Measurements from ENCODE around the gene PHF2.

Gene PHF2

DNA sequence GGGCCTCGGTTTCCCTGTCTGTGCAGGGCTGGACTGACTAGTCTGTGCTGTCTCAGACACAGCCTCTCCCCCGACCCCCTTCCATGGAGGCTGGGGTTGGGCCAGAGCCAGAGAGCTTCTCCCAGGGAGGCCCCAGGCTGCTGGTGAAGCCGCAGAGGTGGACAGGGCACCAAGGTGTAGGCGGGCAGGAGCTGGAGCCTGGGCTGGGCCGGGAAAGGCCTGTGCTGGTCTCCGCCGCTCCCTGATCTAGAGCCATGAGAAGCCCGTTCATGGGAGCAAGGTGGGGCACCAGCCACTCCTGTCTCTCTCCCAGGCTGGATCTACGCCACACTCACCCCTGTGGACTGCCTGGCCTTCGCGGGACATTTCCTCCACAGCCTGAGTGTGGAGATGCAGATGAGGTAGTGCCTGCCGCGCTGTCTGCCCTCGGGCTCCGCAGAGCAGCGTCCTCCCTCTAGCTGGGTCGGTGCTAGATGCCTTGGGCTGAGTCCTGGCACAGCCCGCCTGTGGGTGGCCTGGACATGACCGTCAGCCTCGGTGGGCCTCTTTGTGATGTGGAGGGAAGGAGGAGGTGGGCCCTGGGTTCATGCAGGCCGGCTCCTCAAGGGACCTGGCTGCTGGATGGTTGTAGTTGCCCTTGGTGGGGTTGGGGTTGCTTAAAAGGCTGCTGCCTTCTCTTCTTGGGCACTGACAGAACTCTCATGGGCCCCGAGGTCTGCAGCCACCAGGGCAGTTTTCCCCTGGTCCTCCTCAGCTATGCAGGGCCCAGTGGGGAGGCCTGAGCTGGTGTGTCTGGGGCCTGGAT, 79.4 kb downstream of the PHF2 start:
- peak; percentile 18 for DNase-seq

DNA sequence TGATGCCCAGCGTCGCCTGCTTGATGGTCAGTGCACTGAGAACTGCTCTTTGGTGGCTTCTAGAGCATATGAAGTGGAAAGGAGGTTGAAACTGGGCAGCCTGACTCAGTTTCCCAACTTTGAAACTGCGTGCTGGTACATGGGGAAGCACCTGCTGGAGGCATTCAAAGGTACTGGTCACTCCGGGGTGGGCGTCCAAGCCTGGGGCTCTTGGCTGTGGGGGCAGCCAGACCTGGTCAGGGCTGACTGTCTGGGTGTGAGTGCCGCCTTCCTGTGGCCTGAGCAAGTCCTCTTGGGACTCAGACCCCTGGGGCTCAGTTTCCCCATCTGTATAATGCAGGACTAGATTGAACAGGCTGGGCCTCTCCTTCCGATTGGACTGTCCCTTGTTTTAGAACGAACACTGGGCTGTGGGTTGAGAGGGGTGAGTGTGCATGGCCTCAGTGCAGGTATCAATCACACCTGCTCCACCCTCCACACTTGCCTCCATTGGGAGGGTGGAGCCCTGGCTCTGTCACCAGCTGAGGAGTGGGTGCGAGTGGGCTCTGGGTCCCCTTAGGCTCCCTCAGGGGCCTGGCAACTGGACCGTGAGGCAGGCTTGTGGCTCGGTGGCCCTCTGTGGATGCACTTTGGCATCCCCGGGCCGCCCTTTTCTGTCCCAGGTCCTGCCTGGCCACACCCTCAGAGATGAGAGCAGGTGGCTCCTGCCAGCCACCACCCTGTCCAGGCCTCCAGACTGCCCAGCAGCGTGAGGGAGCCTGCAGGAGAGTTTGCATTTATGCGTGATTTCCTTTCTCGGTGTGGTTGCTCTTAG, 80.2 kb downstream of the PHF2 start:
- DNase-seq = peak; percentile 11

DNA sequence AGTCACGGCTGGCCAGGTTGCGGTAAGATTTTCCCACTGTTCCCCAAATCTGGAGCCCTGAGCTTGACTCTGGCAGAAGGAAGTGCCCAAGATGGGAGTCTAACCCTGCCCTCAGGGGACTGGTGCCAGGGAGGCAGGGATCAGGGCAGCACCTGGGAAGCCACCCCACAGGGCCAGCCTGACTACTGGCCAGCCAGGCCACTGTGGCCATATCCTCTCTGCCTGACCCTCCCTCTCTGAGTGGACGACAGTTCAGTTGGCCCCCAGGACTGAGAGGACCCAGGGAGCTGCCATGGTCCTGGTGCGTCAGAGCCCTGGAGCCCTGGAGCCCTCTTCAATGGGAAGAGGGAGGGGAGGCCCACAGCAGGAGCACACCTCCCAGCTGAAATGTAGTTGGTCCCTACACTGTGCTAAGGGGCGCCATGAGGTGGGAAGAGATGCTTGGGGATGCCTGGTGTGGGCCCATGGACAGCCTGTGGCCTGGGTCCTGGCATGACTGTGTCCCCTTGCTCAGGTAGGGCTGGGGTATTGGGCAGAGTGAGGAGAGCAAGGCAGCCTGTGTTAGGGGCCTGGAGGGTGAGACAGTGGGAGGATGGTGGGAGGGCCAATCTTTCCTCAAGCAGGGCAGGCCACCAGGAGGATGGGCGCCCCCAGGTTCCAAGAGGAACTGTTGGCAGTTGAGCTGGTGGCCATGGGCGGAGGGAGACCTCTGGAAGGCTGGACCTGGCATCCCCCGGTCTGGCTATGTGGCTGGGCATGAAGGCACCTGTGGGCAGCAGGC, 81.1 kb downstream of the PHF2 start:
- DNase-seq = peak; percentile 15

DNA sequence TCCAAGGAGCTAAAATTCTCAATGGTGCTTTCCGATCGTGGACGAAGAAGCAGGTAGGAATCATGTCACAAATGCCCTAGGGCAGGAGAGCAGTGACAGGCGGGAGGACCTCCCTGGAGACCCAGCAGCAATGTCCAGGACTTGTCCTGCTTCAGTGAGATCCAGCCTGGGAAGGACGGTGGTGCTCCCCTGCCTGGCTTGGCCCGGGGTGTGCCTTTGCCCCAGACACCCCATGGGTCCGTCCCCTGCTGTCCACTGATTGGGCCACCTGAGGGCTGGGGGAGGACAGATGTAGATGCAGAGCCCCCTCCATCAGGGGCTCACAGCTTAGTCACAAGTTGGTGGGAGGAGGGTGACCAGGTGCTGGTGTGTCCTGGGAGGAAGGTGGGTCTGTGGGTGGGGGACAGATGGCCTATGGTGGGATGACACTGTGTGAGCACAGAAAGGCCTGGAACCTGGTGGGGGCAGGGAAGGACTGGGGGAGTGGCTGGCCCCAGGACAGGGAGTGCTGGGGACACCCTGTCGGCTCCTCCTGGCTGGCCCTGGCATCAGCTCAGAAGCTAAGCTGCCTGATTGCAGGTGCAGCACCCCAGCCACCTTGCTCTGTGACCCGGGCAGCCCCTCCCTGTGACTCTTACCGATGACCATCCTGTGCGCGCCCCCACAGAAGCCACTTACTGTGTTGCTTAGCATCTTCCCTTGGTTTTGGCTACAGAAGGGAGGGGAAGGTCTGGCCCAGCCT, 82.0 kb downstream of the PHF2 start:
- peak; percentile 11 for DNase-seq

DNA sequence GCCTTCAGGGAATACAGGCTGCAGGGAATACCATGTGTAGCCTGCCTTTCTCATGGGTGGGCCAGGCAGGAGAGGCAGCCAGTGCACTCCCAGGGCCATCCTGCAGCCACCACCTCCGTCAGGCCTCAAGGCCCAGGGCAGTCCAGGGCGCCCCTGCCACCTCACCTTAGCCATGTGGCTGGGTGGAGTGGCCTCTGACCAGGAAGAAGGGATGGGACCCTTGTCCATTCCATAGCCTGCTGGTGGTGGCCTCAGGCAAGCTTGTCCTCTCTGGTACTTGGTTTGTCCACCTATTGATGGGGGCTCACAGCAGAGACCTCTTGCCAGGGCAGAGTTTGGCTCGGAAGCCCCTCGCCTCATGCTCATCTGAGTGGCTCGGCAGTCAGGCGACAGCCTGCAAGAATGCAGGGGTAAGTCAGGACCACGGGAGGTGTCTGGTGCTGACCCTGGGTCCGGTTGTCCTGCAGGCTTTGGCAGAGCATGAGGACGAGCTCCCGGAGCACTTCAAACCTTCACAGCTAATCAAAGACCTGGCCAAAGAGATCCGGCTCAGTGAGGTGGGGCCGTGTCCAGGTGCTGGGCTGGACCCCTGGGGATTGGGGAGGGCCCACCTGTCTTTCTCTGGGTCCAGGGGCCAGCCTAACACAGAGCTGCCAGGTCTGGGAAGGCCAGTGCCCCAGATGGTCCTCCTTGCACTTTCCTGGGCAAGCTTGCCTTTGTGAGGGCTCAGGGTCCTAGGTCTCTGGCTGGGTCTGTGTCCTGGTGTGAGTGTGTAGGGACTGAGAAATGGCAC, 82.9 kb downstream of the PHF2 start:
- DNase-seq = peak; percentile 13

DNA sequence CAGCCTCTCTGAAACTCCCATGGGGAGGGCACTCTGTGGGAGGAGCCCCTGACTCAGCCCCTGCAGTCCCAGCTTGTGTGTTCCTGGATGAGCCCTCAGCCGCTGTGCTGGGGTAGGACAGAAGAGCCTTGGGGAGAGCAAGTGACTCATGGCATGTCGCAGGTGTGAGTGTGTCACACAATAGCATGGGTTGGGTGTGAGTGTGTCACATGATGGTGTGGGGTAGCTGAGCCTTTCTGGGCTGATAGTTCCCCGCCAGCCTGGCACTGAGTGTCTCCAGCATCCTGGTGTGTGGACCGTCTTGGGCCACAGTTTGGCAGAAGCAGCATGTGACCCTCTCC, 83.4 kb downstream of the PHF2 start:
- DNase-seq = peak; percentile 10

DNA sequence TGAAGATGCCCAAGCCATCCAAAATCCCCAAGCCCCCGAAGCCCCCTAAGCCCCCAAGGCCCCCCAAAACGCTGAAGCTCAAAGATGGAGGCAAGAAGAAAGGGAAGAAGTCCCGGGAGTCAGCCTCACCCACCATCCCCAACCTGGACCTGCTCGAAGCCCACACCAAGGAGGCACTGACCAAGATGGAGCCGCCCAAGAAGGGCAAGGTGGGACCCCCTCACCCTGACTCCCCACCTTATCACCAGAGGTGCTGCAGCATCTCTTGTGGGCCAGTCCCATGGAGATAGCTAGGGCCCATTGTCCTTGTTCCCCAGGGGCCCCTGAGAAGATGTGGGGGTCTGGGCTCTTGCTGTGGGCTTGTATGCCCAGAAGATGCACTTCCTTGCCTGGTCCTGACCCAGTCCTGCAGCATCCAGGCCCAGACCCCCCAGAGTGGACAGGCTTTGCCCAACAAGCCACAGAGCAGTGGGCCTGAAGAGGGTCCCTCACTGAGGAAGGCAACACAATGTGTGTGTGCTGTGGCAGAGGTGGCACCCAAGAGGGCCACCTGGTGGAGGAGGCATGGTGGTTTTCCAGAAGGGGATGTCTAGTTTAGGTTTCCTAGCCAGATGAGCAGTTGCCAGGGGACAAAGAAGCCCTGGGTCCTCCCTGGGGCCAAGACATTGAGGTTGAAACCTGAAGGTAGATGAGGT, 84.1 kb downstream of the PHF2 start:
- peak; percentile 11 for DNase-seq

DNA sequence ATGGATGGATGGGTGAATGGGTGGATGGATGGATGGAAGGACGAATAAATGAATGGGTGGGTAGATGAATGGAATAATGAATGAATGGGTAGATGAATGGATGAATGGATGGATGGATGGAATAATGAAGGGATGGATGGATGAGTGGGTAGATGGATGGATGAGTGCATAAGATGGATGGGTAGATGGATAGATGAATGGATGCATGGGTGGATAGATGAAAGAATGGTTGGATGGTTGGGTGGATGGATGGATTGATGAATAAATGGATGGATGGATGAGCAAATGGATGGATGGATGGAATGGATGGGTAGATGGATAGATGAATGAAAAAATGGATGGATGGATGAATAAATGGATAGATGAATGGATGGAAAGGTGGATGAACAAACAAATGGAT, 85.2 kb downstream of the PHF2 start:
- no peak for DNase-seq

DNA sequence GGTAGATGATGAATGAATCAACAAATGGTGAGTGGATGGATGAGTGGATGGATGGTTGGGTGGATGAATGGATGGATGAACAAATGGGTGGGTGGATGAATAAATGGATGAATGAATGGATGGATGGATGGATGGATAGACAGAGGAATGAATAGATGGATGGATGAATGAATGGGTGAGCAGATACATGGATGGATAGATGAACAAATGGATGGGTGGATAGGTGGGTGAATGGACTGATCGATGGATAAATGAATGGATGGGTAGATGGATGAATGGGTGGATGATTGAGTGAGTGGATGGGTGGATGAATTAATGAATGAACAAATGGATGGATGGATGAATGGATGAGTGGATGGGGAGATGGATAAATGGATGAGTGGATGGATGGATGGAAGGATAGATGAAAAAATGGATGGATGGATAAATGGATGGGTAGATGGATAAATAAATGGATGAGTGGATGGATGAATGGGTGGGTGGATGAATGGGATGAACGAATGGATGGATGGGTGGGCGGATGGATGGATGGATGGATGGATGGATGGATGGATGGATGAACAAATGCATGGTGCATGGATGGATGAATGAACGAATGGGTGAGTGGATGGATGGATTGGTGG, 85.7 kb downstream of the PHF2 start:
- no peak for DNase-seq

DNA sequence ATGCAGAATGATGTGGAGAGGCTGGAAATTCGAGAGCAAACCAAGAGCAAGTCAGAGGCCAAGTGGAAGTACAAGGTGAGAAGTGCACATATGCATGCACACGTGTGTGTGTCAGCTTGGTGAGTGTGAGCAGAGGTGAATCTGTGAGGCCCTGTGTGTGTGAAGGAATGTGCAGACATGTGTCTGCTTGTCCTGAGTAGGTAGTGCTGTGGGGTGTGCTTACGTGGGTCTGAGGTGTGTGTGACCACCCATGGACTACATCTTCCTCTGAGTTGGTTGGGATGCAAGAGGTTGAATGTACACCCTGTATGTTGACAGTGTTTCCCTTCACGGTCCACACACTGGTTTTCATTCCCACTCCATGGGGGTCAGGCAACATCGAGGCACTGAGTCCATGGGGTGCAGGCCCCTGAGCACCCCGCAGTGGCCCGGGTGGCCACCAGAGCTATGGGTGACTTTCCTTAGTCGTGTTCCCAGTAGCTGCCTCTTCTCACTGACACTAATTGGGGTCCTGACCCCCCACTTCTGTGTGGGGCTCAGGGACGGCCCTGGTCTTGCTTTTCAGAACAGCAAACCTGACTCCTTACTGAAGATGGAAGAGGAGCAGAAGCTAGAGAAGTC, 86.7 kb downstream of the PHF2 start:
- DNase-seq = peak; percentile 6

DNA sequence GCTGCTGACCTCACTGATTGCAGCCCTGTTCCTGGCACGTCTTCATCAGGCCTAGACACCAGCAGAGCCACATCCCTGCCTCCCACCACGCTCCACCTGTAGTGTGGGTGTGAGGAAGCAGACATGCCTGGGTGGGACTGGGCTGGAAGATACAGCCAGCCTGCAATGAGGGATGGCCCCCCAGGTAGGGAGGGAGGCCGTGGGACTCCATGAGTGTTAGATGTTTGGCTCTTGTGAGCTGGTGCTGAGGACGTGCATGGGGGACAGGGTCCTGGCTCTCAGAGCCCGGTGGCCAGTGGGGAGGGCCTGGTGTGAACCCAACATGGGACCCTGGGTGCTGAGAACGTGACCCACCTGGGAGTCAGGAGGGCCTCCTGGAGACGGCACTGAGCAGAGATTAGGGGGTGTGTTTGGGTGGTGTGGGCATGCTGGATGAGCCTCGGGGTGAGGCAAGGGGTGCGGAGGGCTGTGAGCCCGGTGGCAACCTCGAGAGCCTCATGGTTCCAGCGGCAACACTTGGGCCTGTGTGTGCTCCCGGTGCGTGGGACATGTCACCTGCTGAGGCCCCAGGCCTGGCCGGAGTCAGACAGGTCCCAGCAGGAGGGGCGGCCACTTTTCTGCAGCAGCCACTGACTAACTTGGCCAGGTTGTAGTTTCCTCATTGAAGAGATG, 87.6 kb downstream of the PHF2 start:
- peak; percentile 13 for DNase-seq

DNA sequence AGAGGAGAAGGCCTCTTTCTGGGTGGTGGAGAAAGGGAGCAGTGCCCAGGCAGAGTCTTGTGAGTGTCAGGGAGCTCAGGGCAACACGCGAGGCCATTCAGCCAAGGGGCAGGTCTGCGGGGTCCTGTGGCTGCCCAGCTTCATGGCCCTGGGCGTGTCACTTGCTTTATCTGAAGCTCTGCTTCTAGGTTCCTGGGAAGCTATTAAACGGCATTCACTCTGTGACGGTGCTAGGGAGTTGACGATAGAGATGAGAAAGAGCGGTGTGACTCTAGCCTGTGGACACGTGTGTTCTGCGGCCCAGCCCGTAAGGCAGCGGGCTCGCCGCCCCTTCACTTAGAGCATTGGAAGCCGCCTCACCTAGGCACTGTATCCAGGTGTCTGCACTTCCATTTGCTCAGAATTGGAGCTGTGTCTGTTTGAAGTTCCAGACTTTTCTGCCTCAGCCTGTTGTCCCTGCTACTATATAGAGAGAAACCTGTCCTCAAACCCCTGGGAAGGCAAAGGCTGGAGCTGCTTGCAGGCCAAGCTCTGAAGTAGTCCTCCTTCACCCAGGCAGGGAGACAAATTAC, 88.3 kb downstream of the PHF2 start:
- peak; percentile 8 for DNase-seq

DNA sequence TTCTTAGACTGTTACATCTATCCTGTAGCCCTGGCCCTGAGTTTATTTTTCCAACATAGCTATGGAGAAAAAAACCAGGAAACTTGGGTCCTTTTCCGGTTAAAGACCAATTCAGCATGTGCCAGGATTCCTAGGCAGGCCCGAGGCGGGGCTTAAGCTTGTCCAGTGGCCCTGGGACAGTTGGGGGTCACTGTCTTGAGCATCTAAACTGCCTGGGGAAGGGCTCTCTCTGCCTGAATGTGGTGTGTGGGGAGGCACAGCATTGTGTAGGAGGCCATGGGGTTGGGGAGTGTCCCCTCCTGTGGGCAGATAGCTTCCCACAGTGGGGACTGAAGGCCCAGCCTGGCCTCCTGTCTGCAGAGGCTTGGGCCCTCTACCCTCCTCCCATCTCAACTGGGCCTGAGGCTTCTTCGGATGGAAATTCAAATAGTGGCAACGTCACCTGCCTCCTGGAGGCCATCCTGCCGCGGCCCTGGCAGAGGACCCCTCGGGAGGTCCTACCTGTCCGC, 88.8 kb downstream of the PHF2 start:
- DNase-seq = peak; percentile 11

DNA sequence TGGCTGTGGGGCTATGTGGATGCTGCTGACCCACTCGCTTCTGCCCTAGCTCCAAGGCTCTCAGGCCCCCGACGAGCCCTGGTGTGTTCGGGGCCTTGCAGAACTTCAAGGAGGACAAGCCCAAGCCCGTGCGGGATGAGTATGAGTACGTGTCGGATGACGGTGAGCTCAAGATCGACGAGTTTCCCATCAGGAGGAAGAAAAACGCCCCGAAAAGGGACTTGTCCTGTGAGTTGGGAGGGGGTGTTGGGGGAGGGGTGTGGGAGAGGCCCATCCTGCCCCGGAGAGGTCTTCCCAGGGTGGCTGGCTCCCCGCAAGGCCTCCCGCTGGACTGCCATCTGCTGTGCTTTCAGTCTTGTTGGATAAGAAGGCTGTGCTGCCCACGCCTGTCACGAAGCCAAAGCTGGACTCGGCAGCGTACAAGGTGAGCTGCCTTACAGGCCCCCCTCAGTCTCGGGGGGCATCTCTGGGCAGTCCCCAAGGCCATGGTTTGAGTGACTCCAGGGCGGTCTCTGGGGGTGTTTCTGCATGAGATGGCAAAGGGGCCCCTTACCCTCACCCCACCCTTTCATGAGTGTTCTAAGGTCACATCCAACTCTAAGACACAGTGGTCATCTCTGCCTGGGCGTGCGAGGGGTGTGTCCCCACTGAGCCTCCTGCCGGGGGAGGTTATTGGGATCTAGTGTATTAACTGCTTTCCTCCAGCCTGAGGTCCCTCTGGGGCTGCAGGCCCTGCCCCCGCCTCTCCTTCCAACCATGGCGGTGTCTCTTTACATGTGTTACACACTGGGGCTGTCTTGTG, 89.5 kb downstream of the PHF2 start:
- DNase-seq = peak; percentile 12

DNA sequence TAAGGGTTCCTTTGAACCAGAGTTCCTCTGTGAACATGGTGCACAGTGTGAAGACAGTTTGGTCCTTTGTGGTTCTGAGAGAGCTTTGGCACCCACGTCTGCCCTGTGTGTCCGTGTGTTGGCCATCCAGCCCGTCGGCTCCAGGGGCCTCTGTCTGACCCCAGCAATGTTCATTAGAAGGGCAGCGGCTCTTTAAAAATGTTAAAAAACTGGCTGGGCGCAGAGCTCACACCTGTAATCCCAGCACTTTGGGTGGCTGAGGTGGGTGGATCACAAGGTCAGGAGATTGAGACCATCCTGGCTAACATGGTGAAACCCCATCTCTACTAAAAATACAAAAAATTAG, 90.0 kb downstream of the PHF2 start:
- peak; percentile 13 for DNase-seq

DNA sequence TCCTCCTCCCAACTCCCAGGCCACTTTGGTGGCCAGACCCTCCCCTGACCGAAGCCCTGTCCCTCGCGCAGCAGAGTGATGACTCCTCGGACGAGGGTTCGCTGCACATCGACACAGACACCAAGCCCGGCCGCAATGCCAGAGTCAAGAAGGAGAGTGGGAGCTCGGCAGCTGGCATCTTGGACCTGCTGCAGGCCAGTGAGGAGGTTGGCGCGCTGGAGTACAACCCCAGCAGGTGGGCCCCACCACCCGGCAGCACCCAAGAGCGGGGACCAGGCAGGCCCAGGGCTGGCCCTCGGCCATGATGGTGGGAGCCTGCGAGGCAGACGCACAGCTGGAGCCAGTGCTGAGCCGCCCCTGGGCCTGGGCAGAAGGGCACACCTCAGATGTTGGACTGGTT, 90.6 kb downstream of the PHF2 start:
- DNase-seq = peak; percentile 8

DNA sequence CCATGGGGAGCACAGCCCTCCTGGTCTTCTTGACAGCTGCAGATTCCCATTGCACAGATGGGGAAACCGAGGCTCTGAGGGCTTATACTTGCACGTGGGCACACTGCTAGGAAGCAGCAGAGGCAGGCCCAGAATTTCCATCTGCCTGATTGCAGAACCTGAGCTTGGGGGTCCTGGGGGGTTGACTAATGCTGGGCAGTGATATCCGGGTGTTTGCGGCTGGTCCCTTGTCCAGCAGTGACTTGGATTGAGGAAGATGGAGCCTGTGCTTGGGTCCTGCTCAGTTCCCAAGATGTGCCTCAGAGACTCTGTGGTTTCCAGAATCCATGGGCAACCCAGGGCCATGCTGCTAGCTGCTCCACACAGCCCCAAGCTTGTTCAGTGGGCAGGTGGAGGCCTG, 91.2 kb downstream of the PHF2 start:
- peak; percentile 13 for DNase-seq

DNA sequence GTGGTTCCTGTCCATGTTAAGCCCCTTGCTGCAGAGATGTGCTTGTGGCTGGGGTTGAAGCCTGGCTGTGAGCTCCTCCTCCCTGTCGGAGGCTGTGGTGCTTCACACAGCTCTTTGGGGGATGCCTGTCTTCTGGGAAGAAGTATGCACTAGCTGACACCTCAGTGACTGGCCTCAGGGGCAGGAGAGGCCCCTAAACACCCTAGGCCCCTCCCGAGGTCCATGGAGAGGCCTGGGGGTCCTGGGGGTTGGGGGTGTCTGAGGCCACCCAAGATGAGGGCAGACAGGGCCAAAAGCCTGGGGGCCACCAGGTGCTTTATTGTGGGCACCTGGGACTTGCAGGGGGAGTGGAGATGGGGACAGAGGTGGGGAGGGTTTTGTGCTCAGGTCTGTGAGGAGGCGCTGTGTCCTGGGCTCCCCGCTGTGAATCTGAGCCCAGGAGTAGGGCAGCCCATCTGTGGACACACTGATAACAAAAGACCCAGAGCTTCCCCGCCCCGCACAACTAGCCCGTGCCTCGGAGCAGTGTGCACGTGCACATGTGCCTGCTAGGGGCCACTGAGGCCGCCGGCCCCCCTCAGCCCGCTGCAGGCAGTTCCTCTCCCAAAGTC, 92.0 kb downstream of the PHF2 start:
- peak; percentile 20 for DNase-seq
